ENCODE data around the gene TSKS. TPM values are rescaled to one million over a fixed set of nuclear protein-coding genes. Genes with fewer than 3 reads are reported as not detected.

TSKS gene
- total RNA-seq, 1 experiment from 2014 or later: not detected

- peak; percentile 42 for DNase-seq (ENCODE audit: low spot score)
These were observed 30.4 kb upstream of the TSKS start for GRCh38 chr19:49793561-49793840.

- no peak for DNase-seq (ENCODE audit: low spot score)
These were observed 29.9 kb upstream of the TSKS start for GRCh38 chr19:49792829-49793560.

GRCh38 chr19:49791776-49792445 is 28.8 kb upstream of the TSKS start:
- DNase-seq (ENCODE audit: low spot score): no peak

GRCh38 chr19:49790866-49791265 is 27.8 kb upstream of the TSKS start:
- DNase-seq (ENCODE audit: low spot score): no peak

GRCh38 chr19:49788857-49789256 is 25.8 kb upstream of the TSKS start:
- no peak for DNase-seq (ENCODE audit: low spot score)

- DNase-seq (ENCODE audit: low spot score): no peak
These were observed 24.6 kb upstream of the TSKS start for GRCh38 chr19:49787746-49788145.

GRCh38 chr19:49786376-49786820 is 23.3 kb upstream of the TSKS start:
- no peak for DNase-seq (ENCODE audit: low spot score)

- no peak for DNase-seq (ENCODE audit: low spot score)
These were observed 19.4 kb upstream of the TSKS start for GRCh38 chr19:49782515-49782914.

GRCh38 chr19:49781394-49781793 is 18.3 kb upstream of the TSKS start:
- no peak for DNase-seq (ENCODE audit: low spot score)

- DNase-seq (ENCODE audit: low spot score): no peak
These were observed 17.8 kb upstream of the TSKS start for GRCh38 chr19:49780861-49781260.

GRCh38 chr19:49779731-49780555 is 16.8 kb upstream of the TSKS start:
- DNase-seq (ENCODE audit: low spot score): no peak

- DNase-seq (ENCODE audit: low spot score): no peak
These were observed 13.3 kb upstream of the TSKS start for GRCh38 chr19:49776371-49776764.

- DNase-seq (ENCODE audit: low spot score): no peak
These were observed 12.8 kb upstream of the TSKS start for GRCh38 chr19:49775742-49776370.

- no peak for DNase-seq (ENCODE audit: low spot score)
These were observed 11.9 kb upstream of the TSKS start for GRCh38 chr19:49774969-49775368.

GRCh38 chr19:49773663-49774350 is 10.7 kb upstream of the TSKS start:
- no peak for DNase-seq (ENCODE audit: low spot score)

GRCh38 chr19:49772850-49773432 is 9.8 kb upstream of the TSKS start:
- no peak for DNase-seq (ENCODE audit: low spot score)

GRCh38 chr19:49771674-49772139 is 8.6 kb upstream of the TSKS start:
- DNase-seq (ENCODE audit: low spot score): no peak

- no peak for DNase-seq (ENCODE audit: low spot score)
These were observed 7.4 kb upstream of the TSKS start for GRCh38 chr19:49770529-49770928.

GRCh38 chr19:49767967-49768581 is 5.0 kb upstream of the TSKS start:
- DNase-seq (ENCODE audit: low spot score): no peak

- no peak for DNase-seq (ENCODE audit: low spot score)
These were observed 4.3 kb upstream of the TSKS start for GRCh38 chr19:49767381-49767780.

- DNase-seq (ENCODE audit: low spot score): no peak
These were observed 3.8 kb upstream of the TSKS start, which contains the start of gene AP2A1 for GRCh38 chr19:49766930-49767299. Gene AP2A1 (plus strand): TSS chr19:49767001. CDS start chr19:49767134, 133 bp downstream.

Data from H4 (cell line).